NT2/D1 (cell line): ENCODE data around the gene BAZ2B.
"Not testable (repeated sequence)": the region's sequence is repeated elsewhere in the genome, so short reads cannot be mapped to it uniquely, and the experiment has no call there.

Experiments used
- DNase-seq: peaks from one replicate; pipeline ENCODE4 v3.0.0-alpha.2; 2011; ENCODE audit warnings: low read depth, low spot score
- H3K27me3 ChIP-seq: 2 replicates; pipeline ENCODE4 v1.6.0; 2011; ENCODE audit warnings: mild to moderate bottlenecking; ENCODE audit not compliant: insufficient read length, insufficient read depth
- H3K36me3 ChIP-seq: 2 replicates; pipeline ENCODE4 v1.6.1; 2011; ENCODE audit warnings: mild to moderate bottlenecking, low read length, mixed read lengths; ENCODE audit not compliant: insufficient read depth, insufficient read length
- H3K4me1 ChIP-seq: 2 replicates; pipeline ENCODE4 v1.5.1; 2011; ENCODE audit not compliant: insufficient read depth, insufficient read length
- H3K4me3 ChIP-seq: 2 replicates; pipeline ENCODE4 v1.5.1; 2011; ENCODE audit warnings: low read depth; ENCODE audit not compliant: insufficient read length
- H3K9ac ChIP-seq: 2 replicates; pipeline ENCODE4 v1.6.0; 2011; ENCODE audit warnings: low read depth; ENCODE audit not compliant: insufficient read length
- H3K9me3 ChIP-seq: 2 replicates; pipeline ENCODE4 v1.5.1; 2011; ENCODE audit warnings: mild to moderate bottlenecking, low read length; ENCODE audit not compliant: insufficient read depth
- SUZ12 ChIP-seq: IDR thresholded peaks from 2 replicates; pipeline ENCODE4 v1.6.1; 2011; ENCODE audit not compliant: insufficient read length, insufficient read depth; ENCODE audit errors: extremely low read depth
- YY1 ChIP-seq: IDR thresholded peaks from 2 replicates; pipeline ENCODE4 v1.6.1; 2011; ENCODE audit not compliant: insufficient read length, insufficient read depth
- ZNF274 ChIP-seq: IDR thresholded peaks from 2 replicates; pipeline ENCODE4 v1.6.1; 2011; ENCODE audit warnings: mild to moderate bottlenecking, low read depth, low read length

BAZ2B gene

DNA sequence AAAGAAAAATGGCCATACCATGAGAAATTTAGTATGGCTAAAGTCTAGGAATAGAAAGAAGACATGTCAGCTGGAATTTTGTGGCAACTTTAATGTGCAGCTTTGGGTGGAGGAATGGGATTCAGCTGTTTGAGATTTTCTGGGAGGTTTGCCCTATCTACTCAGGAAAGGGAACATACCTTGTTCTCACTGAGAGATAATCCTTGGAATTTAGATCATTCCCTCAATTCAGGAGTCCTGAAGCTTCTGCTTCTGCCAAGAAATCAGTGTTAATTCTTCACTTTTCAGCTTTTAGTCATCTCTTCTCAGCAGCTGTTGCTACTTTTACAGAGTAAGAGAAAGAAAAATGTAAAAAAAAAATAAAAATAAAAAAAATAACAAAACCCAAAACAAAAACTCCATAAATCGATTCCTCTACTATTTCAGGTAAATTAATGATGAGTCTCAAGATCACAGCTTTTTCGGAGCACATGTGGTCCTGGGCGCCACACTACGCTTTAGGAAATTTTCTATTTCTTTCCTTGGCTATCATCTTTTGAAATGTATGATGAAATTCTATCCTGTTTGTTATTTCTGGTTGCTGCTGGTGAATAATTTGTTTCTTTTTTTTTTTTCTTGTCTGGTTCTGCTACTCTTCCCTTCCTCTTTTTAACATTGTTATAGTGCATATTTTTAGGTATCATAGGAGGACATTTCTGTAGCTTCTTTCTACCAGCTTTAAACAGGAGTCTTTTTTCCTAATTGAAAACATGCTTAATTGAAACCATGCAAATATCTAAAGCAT is 18.9 kb upstream of the BAZ2B start:
- TF ChIP-seq YY1 (no peak), ZNF274 (no peak), SUZ12 (no peak)
- H3K9me3 ChIP-seq = no peaks in the 10 kb centered on the region
- no peak overlapping the region for H3K4me3 ChIP-seq
- H3K9ac ChIP-seq = no peak overlapping the region
- H3K4me1 ChIP-seq = no peaks in the 10 kb centered on the region
- H3K27me3 ChIP-seq = no peaks in the 10 kb centered on the region
- H3K36me3 ChIP-seq = no peaks in the 10 kb centered on the region
- no peak for DNase-seq

DNA sequence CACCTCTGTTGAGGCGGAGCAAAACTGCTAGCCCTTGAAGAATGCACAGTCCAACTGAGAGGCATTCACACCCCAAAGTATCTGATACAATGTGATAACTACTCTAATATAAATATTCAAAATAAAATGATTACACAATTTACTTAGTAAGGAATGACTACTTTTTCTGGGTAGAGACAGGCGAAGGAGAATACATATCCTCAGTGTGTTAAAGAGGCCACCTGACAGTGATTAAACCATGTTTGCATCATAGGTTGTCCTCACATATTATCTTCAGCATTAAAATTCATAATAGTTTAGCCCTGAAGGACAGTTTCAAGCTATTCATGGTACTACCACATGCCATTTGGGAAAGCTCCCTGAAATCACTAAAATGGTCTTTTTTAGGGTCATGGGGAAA is 16.9 kb upstream of the BAZ2B start:
- H3K4me3 ChIP-seq = no peak overlapping the region
- H3K36me3 ChIP-seq = no peaks in the 10 kb centered on the region
- no peak for DNase-seq
- no peaks in the 10 kb centered on the region for H3K9me3 ChIP-seq
- no peaks in the 10 kb centered on the region for H3K4me1 ChIP-seq
- no peak overlapping the region for H3K9ac ChIP-seq
- H3K27me3 ChIP-seq = no peaks in the 10 kb centered on the region
- no peak for TF ChIP-seq SUZ12
- no peak for TF ChIP-seq YY1
- no peak for TF ChIP-seq ZNF274

DNA sequence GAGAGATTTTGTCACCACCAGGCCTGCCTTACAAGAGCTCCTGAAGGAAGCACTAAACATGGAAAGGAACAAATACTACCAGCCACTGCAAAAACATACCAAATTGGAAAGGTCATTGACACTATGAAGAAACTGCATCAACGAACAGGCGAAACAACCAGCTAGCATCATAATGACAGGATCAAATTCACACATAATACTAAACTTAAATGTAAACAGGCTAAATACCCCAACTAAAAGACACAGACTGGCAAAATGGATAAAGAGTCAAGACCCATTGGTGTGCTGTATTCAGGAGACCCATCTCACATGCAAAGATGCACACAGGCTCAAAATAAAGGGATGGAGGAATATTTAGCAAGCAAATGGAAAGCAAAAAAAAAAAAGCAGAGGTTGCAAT is 9.3 kb upstream of the BAZ2B start:
- DNase-seq, H3K27me3 ChIP-seq, H3K9ac ChIP-seq, H3K4me1 ChIP-seq, H3K36me3 ChIP-seq, H3K4me3 ChIP-seq, H3K9me3 ChIP-seq: not testable (repeated sequence)

GRCh38 chr2:159623436-159623835 is 7.1 kb upstream of the BAZ2B start:
- Histone ChIP-seq H3K9ac (no peak overlapping the region), H3K36me3 (no peaks in the 10 kb centered on the region), H3K9me3 (no peaks in the 10 kb centered on the region), H3K4me1 (peaks cover 4% of the 10 kb centered on the region), H3K27me3 (no peaks in the 10 kb centered on the region), H3K4me3 (no peak overlapping the region)
- no peak for DNase-seq
- TF ChIP-seq ZNF274 (no peak), SUZ12 (no peak), YY1 (no peak)

DNA sequence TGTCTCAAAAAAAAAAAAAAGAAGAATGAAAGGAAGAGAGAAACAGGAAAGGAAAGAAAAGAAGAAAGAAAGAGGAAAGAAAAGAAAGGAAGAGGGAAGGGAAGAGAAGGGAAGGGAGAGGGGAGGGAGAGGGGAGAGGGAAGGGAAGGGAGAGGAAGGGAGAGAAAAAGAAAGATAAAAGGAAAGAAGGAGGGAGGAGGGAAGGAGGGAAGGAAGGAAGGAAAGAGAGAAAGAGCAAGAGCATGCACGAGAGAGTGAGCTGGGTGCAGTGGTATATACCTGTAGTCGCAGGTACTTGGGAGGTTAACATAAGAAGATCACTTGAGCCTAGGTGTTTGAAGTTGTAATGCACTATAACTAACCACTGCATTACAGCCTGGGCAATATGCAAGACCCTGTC is 6.6 kb upstream of the BAZ2B start:
- Histone ChIP-seq H3K9ac (no peak overlapping the region), H3K9me3 (no peaks in the 10 kb centered on the region), H3K4me1 (peaks cover 4% of the 10 kb centered on the region), H3K4me3 (no peak overlapping the region), H3K27me3 (no peaks in the 10 kb centered on the region), H3K36me3 (no peaks in the 10 kb centered on the region)
- TF ChIP-seq YY1 (no peak), SUZ12 (no peak)
- no peak for DNase-seq

DNA sequence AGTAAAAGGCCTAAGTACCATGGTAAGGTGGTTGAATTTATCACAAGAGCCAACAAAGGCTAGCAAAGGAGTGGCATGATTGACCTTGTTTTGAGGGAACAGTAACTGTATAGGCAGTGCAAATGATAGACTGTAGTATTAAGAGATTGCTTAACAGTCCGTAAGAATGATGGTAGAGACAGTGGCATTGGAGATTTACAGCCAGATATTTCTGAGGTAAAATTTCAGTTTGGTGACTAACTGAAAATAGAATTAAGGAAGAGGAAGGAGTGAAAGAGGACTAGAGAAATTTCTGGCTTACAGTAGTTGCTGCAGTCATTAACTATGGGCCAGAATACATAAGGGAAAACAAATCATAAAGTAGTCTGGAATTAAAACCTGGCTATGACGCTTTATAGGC is 4.4 kb upstream of the BAZ2B start:
- Histone ChIP-seq H3K9ac (no peak overlapping the region), H3K27me3 (no peaks in the 10 kb centered on the region), H3K9me3 (no peaks in the 10 kb centered on the region), H3K4me3 (no peak overlapping the region), H3K4me1 (peaks cover 4% of the 10 kb centered on the region), H3K36me3 (no peaks in the 10 kb centered on the region)
- TF ChIP-seq SUZ12 = no peak
- TF ChIP-seq ZNF274 = no peak
- TF ChIP-seq YY1 = no peak
- DNase-seq = no peak

DNA sequence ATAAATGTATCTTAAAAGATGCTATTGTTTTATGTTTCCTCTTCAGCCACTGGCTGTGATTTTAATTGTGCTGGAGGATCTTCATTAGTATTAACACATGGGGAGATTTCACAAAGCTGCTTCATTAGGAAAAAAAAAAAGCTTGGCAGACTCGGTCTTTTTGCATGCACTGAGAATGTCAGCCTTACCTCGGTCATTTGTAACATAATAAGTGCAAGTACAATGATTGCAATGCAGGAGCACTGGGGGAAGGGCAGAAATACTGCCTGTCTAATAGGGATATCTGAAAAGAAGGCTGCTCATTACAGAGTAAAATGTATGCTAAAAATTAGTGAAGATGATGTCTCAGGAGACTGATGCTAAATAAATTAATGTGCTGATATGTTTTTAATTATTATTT is 1.3 kb upstream of the BAZ2B start:
- peak; percentile 16 for DNase-seq
- no peaks in the 10 kb centered on the region for H3K4me1 ChIP-seq
- no peaks in the 10 kb centered on the region for H3K27me3 ChIP-seq
- no peaks in the 10 kb centered on the region for H3K36me3 ChIP-seq
- H3K9ac ChIP-seq = no peak overlapping the region
- H3K9me3 ChIP-seq = no peaks in the 10 kb centered on the region
- TF ChIP-seq YY1 = no peak
- TF ChIP-seq SUZ12 = no peak
- no peak for TF ChIP-seq ZNF274
- no peak overlapping the region for H3K4me3 ChIP-seq

- peak overlapping the region; percentile 89 for H3K4me3 ChIP-seq
- no peak for DNase-seq
Measured at GRCh38 chr2:159617100-159617499, 752 bp upstream of the BAZ2B start.

More at GRCh38 chr2:159617100-159617499, 752 bp upstream of the BAZ2B start:
- Histone ChIP-seq H3K36me3 (no peaks in the 10 kb centered on the region), H3K27me3 (no peaks in the 10 kb centered on the region), H3K9me3 (no peaks in the 10 kb centered on the region), H3K9ac (peak overlapping the region; percentile 98), H3K4me1 (no peaks in the 10 kb centered on the region)
- TF ChIP-seq ZNF274 (no peak), YY1 (no peak), SUZ12 (no peak)
